K562 (cell line): ENCODE data around the gene MARCHF7. TPM values are rescaled to one million over a fixed set of nuclear protein-coding genes. Genes with fewer than 3 reads are reported as not detected.

ENCODE experiments used
- CAMTA2 ChIP-seq: fragments of 250-450 bp; sonication (Bioruptor Pico); conservative IDR thresholded peaks from 2 replicates; pipeline ENCODE4 v1.5.1; 2022
- E2F3 ChIP-seq: fragments of 250-450 bp; sonication (Bioruptor Pico); IDR thresholded peaks from 2 replicates; pipeline ENCODE4 v1.4.0; 2020; ENCODE audit warnings: mild to moderate bottlenecking
- ETS2 ChIP-seq: IDR thresholded peaks from 2 replicates; pipeline ENCODE4 v1.6.1; 2016; ENCODE audit warnings: borderline replicate concordance, missing genetic modification characterization, mild to moderate bottlenecking, moderate library complexity, missing compliant biosample characterization; ENCODE audit not compliant: poor library complexity, severe bottlenecking
- FOXP1 ChIP-seq: sonication (generic); formaldehyde crosslinking; IDR thresholded peaks from 2 replicates; pipeline ENCODE4 v1.8.0; 2022; ENCODE audit warnings: mild to moderate bottlenecking, missing genetic modification reagents
- HDAC6 ChIP-seq: IDR thresholded peaks from 2 replicates; pipeline ENCODE4 v1.6.1; 2012; ENCODE audit warnings: low read depth, mild to moderate bottlenecking, control low read depth, inconsistent platforms, low read length, moderate library complexity
- HMGN3 ChIP-seq: IDR thresholded peaks from 2 replicates; pipeline ENCODE4 v1.6.1; 2011; ENCODE audit warnings: borderline replicate concordance, low read depth, mild to moderate bottlenecking, mixed read lengths, low read length; ENCODE audit not compliant: insufficient read length; ENCODE audit errors: extremely low read depth
- IRF9 ChIP-seq: fragments of 450-650 bp; IDR thresholded peaks from 2 replicates; pipeline ENCODE4 v1.6.1; 2016; ENCODE audit warnings: missing biosample characterization, missing genetic modification characterization
- KLF16 ChIP-seq: IDR thresholded peaks from 2 replicates; pipeline ENCODE4 v1.6.1; 2016; ENCODE audit warnings: antibody characterized with exemption
- MBD2 ChIP-seq: sonication (generic); IDR thresholded peaks from 2 replicates; pipeline ENCODE4 v1.6.1; 2016; ENCODE audit warnings: low read depth, borderline replicate concordance
- NFIC ChIP-seq: fragments of 450-650 bp; IDR thresholded peaks from 2 replicates; pipeline ENCODE4 v1.6.1; 2017; ENCODE audit warnings: mild to moderate bottlenecking, inconsistent platforms
- POLR2A ChIP-seq: fragments of 450-650 bp; conservative IDR thresholded peaks from 2 replicates; pipeline ENCODE4 v1.6.1; 2016
- RBM22 ChIP-seq: fragments of 200-400 bp; formaldehyde crosslinking; IDR thresholded peaks from 2 replicates; pipeline ENCODE4 v1.6.1; 2018; ENCODE audit warnings: low read length, low read depth; ENCODE audit not compliant: poor library complexity, severe bottlenecking
- SAFB ChIP-seq: fragments of 200-400 bp; formaldehyde crosslinking; IDR thresholded peaks from 2 replicates; pipeline ENCODE4 v1.6.1; 2017; ENCODE audit warnings: low read depth, low read length, borderline replicate concordance
- SIN3B ChIP-seq: fragments of 450-650 bp; IDR thresholded peaks from 2 replicates; pipeline ENCODE4 v1.6.1; 2017; ENCODE audit warnings: low read depth, mild to moderate bottlenecking, moderate library complexity
- SP2 ChIP-seq: IDR thresholded peaks from 2 replicates; pipeline ENCODE4 v1.6.1; 2011; ENCODE audit warnings: mild to moderate bottlenecking, low read depth, low read length, moderate library complexity; ENCODE audit not compliant: poor library complexity, severe bottlenecking; ENCODE audit errors: extremely low read depth
- STAT5A ChIP-seq: IDR thresholded peaks from 2 replicates; pipeline ENCODE4 v1.6.1; 2012; ENCODE audit warnings: low read length, inconsistent platforms, borderline replicate concordance
- TFAM ChIP-seq: fragments of 250-450 bp; sonication (Bioruptor Pico); conservative IDR thresholded peaks from 2 replicates; pipeline ENCODE4 v1.5.0; 2021; ENCODE audit warnings: mild to moderate bottlenecking, moderate library complexity
- ZBTB8A ChIP-seq: fragments of 450-650 bp; IDR thresholded peaks from 2 replicates; pipeline ENCODE4 v1.6.1; 2018; ENCODE audit warnings: mild to moderate bottlenecking, moderate library complexity; ENCODE audit not compliant: partially characterized antibody
- polyA plus RNA-seq, 8 experiments: library from polyadenylated mRNA; depleted of rRNA in 4 of 8; stranded (reverse) in 5 of 8; unstranded in 3 of 8; fragments of >200 nt; fragmentation: Nextera tagmentation in 2 of 8; fragmentation: Illumina TruSeq in 1 of 8; extraction: Ambion mirVana in 2 of 8; extraction: Trizol in 1 of 8; gene quantifications; 2 replicates each; pipeline versions ENCODE4 v1.2.1 to v1.2.3, GENCODE V29; 2011 to 2014; ENCODE audit warnings: inconsistent platforms in 1 of 8, missing spikeins in 1 of 8
- total RNA-seq, 7 experiments: library from RNA; depleted of rRNA in 6 of 7; stranded (reverse); fragments of >200 nt in 6 of 7; fragmentation: Illumina TruSeq in 2 of 7; extraction: Trizol in 2 of 7; gene quantifications; 2 replicates each; pipeline versions ENCODE4 v1.2.1 to v1.2.3, GENCODE V29; 2011 to 2021; ENCODE audit warnings: low replicate concordance in 1 of 7
- TF ChIP-seq, protein P1 (sequence below): fragments of 450-650 bp; formaldehyde crosslinking; IDR thresholded peaks from 2 replicates; pipeline ENCODE4 v1.4.0; 2022; ENCODE audit warnings: missing genetic modification characterization

The MARCHF7 gene
- total and polyA plus RNA-seq, 9 of the 15 experiments (the other 6 are each of a cell fraction or from before 2014, with no cell fraction given) = 58.2 to 137 (median 86.7) TPM

DNA sequence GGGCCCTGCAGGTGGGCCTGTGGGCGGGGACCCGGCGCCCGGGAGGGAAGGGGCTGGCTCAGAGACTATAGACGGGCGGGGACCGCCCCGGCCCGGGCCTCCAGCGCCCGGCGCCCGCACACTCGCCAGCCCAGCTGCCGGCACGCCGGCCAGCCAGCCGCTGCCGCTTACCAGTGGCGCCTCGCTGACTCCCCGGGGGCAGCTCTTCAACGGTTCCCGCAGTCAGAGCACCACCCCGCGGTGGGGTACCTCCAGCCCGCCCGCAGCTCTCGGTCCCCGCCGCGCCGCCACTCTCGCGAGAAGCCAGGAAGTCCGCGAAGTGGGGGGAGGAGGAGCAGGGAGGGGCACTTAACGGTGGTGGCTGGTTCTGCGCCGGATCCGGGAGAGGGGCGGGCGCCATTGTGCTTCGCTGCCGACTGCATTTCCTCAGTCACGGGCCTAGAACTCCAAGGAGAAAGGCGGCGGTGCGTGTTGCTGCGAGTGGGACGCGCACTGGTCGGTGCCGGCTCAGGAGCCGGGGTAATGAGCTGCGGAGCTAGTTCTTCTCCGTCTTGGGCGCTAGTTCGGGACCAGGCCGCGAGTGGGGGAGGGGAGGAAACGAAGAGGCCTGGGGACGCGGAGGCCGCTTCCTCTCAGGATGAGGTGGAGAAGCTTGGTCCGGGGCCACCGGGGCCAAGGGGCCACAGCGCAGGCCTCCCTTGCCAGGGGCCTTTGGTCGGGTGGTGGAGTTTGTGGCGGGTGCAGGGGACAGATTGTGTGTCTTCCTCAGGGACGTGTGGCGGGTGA is at the start of gene MARCHF7 (continued):
- peak; percentile 95 for TF ChIP-seq RBM22
- no peak for TF ChIP-seq ETS2 (tag)
- no peak for TF ChIP-seq TFAM (CRISPR knock-in tag)
- TF ChIP-seq HMGN3 = peak; percentile 94
- TF ChIP-seq ZBTB8A = no peak
- 0 out of 2 replicates have a peak, but pooled peaks have one; percentile 22 for TF ChIP-seq SAFB
- TF ChIP-seq NFIC = peak; percentile 67
- 0 out of 2 replicates have a peak, but pooled peaks have one; percentile 25 for TF ChIP-seq STAT5A
- no peak for TF ChIP-seq HDAC6
- TF ChIP-seq MBD2 = peak; percentile 70; the same call in 1 of the 2 replicates
- TF ChIP-seq CAMTA2 (CRISPR knock-in tag) = no peak
- peak; percentile 61; the same call in 1 of the 2 replicates for TF ChIP-seq SIN3B
- TF ChIP-seq E2F3 (CRISPR knock-in tag) = no peak
- peak; percentile 99 for TF ChIP-seq POLR2A
- TF ChIP-seq, protein P1, sequence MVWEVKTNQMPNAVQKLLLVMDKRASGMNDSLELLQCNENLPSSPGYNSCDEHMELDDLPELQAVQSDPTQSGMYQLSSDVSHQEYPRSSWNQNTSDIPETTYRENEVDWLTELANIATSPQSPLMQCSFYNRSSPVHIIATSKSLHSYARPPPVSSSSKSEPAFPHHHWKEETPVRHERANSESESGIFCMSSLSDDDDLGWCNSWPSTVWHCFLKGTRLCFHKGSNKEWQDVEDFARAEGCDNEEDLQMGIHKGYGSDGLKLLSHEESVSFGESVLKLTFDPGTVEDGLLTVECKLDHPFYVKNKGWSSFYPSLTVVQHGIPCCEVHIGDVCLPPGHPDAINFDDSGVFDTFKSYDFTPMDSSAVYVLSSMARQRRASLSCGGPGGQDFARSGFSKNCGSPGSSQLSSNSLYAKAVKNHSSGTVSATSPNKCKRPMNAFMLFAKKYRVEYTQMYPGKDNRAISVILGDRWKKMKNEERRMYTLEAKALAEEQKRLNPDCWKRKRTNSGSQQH = peak; percentile 92; the same call in 1 of the 2 replicates
- TF ChIP-seq FOXP1 = peak; percentile 91
- peak; percentile 5; the same call in 1 of the 2 replicates for TF ChIP-seq KLF16
- 0 out of 2 replicates have a peak, but pooled peaks have one; percentile 15 for TF ChIP-seq IRF9
- no peak for TF ChIP-seq SP2
